H1 (cell line): Measurements from ENCODE around the gene USB1. TPM values are rescaled to one million over a fixed set of nuclear protein-coding genes. Genes with fewer than 3 reads are reported as not detected.

ENCODE experiments used
- CTCF ChIA-PET: fragments of 300-600 bp; sonication (Branson Sonifier 250); formaldehyde crosslinking; loops from one replicate; lab custom pipeline; 2021; ENCODE audit not compliant: partially characterized antibody; lab: Charles Lee
- POLR2A ChIA-PET: fragments of 300-600 bp; sonication (Branson Sonifier 250); formaldehyde crosslinking; loops from one replicate; lab custom pipeline; 2021; ENCODE audit warnings: inconsistent platforms; ENCODE audit not compliant: partially characterized antibody; lab: Charles Lee
- DNase-seq, 2 experiments: peaks; one replicate each; pipeline versions ENCODE4 v3.0.0 to v3.0.0-alpha.2; 2010 to 2022; ENCODE audit warnings: low spot score in 2 of 2, low read depth in 1 of 2, mixed read lengths in 1 of 2
- FAIRE-seq: peaks from 2 replicates; lab custom pipeline; 2011; peaks lifted over from hg19 to GRCh38; lab: Jason Lieb, UNC
- H2AFZ ChIP-seq: 2 replicates; pipeline ENCODE4 v1.8.1; 2012; ENCODE audit warnings: low read length, inconsistent platforms
- H2AK5ac ChIP-seq: 2 replicates; pipeline ENCODE4 v1.6.1; 2013; ENCODE audit warnings: low read depth, low read length
- H2BK120ac ChIP-seq: replicated peaks from 2 replicates; pipeline ENCODE3; 2013; ENCODE audit warnings: low read depth, low read length, inconsistent platforms
- H2BK12ac ChIP-seq: 2 replicates; pipeline ENCODE4 v1.6.1; 2013; ENCODE audit warnings: low read depth, low read length
- H2BK15ac ChIP-seq: 2 replicates; pipeline ENCODE4 v1.6.1; 2013; ENCODE audit warnings: low read length
- H2BK20ac ChIP-seq: 2 replicates; pipeline ENCODE4 v1.6.1; 2013; ENCODE audit warnings: low read length
- H2BK5ac ChIP-seq: 2 replicates; pipeline ENCODE4 v1.6.1; 2013; ENCODE audit warnings: low read depth, low read length
- H3K14ac ChIP-seq: 2 replicates; pipeline ENCODE4 v1.6.1; 2013; ENCODE audit warnings: inconsistent platforms; ENCODE audit not compliant: insufficient read length
- H3K18ac ChIP-seq: 2 replicates; pipeline ENCODE4 v1.6.1; 2013; ENCODE audit warnings: low read length; ENCODE audit errors: extremely low read depth
- H3K23ac ChIP-seq: 2 replicates; pipeline ENCODE4 v1.6.1; 2013; ENCODE audit warnings: inconsistent platforms; ENCODE audit not compliant: insufficient read length
- H3K23me2 ChIP-seq: 2 replicates; pipeline ENCODE4 v1.6.1; 2013; ENCODE audit warnings: low read depth, low read length
- H3K27ac ChIP-seq: 2 replicates; pipeline ENCODE4 v1.6.1; 2011; ENCODE audit warnings: low read depth, low read length, inconsistent platforms
- H3K27me3 ChIP-seq, 4 experiments: replicated peaks in 1 of 4; 1 replicate in 1 of 4; 2 replicates in 3 of 4; pipeline versions ENCODE4 v1.6.1 to v1.8.1; 2011 to 2013; ENCODE audit warnings: low read length in 3 of 4, mild to moderate bottlenecking in 3 of 4, inconsistent platforms in 2 of 4, mixed read lengths in 2 of 4, moderate library complexity in 1 of 4; ENCODE audit not compliant: control insufficient read depth in 3 of 4, insufficient read depth in 3 of 4; ENCODE audit errors: extremely low read depth in 1 of 4
- H3K36me3 ChIP-seq, 4 experiments: 2 replicates each; pipeline versions ENCODE4 v1.6.1 to v1.8.1; 2011 to 2013; ENCODE audit warnings: mild to moderate bottlenecking in 4 of 4, low read length in 3 of 4, moderate library complexity in 2 of 4, control low read depth in 1 of 4, inconsistent platforms in 1 of 4; ENCODE audit not compliant: insufficient read depth in 4 of 4, control insufficient read depth in 2 of 4
- H3K4ac ChIP-seq: replicated peaks from 2 replicates; pipeline ENCODE3; 2013; ENCODE audit warnings: low read length, low read depth, mixed read lengths, inconsistent platforms; ENCODE audit not compliant: insufficient read length
- H3K4me1 ChIP-seq, 4 experiments: replicated peaks in 1 of 4; 1 replicate in 1 of 4; 2 replicates in 3 of 4; pipeline versions ENCODE4 v1.6.1 to v1.8.1; 2011 to 2013; ENCODE audit warnings: low read length in 3 of 4, inconsistent platforms in 2 of 4, mixed read lengths in 1 of 4; ENCODE audit not compliant: insufficient read depth in 4 of 4, control insufficient read depth in 3 of 4
- H3K4me2 ChIP-seq, 2 experiments: 2 replicates each; pipeline versions ENCODE4 v1.6.1 to v1.8.1; 2011 to 2013; ENCODE audit warnings: low read depth in 2 of 2, low read length in 2 of 2, control low read depth in 1 of 2, inconsistent platforms in 1 of 2, mild to moderate bottlenecking in 1 of 2; ENCODE audit not compliant: insufficient read depth in 1 of 2
- H3K4me3 ChIP-seq, 4 experiments: fragments of 200-600, 300-600 bp in 1 of 4; sonication (generic), shearing (Covaris generic), sonication (Bioruptor Twin) in 1 of 4; 2 replicates each; pipeline versions ENCODE4 v1.5.1 to v1.8.1; 2011 to 2016; ENCODE audit warnings: low read length in 4 of 4, low read depth in 3 of 4, control low read depth in 2 of 4, inconsistent platforms in 2 of 4, mild to moderate bottlenecking in 2 of 4, mixed read lengths in 1 of 4, moderate library complexity in 1 of 4; ENCODE audit not compliant: insufficient read depth in 2 of 4; ENCODE audit errors: extremely low read depth in 1 of 4
- H3K56ac ChIP-seq: replicated peaks from 2 replicates; pipeline ENCODE3; 2013; ENCODE audit warnings: low read depth, mild to moderate bottlenecking, mixed read lengths, low read length, inconsistent platforms; ENCODE audit not compliant: insufficient read length
- H3K79me1 ChIP-seq: 2 replicates; pipeline ENCODE4 v1.6.1; 2013; ENCODE audit warnings: low read depth, low read length, control low read depth
- H3K79me2 ChIP-seq, 2 experiments: 2 replicates each; pipeline versions ENCODE4 v1.6.1 to v1.8.1; 2012 to 2013; ENCODE audit warnings: low read length in 2 of 2, mild to moderate bottlenecking in 2 of 2, inconsistent platforms in 1 of 2; ENCODE audit not compliant: insufficient read depth in 2 of 2, control insufficient read depth in 1 of 2
- H3K9ac ChIP-seq, 4 experiments: replicated peaks in 1 of 4; 1 replicate in 1 of 4; 2 replicates in 3 of 4; pipeline versions ENCODE4 v1.6.1 to v1.8.1; 2011 to 2013; ENCODE audit warnings: low read depth in 3 of 4, low read length in 3 of 4, control low read depth in 2 of 4, mild to moderate bottlenecking in 2 of 4, moderate library complexity in 2 of 4, inconsistent platforms in 1 of 4; ENCODE audit errors: extremely low read depth in 1 of 4
- H3K9me3 ChIP-seq, 2 experiments: 2 replicates each; pipeline versions ENCODE4 v1.6.1 to v1.8.1; 2012 to 2013; ENCODE audit warnings: mild to moderate bottlenecking in 2 of 2, moderate library complexity in 2 of 2, control low read depth in 1 of 2, inconsistent platforms in 1 of 2, low read depth in 1 of 2, low read length in 1 of 2, mixed read lengths in 1 of 2; ENCODE audit not compliant: insufficient read depth in 2 of 2
- H4K20me1 ChIP-seq, 2 experiments: replicated peaks in 1 of 2; 2 replicates each; pipeline versions ENCODE3 to v1.8.1; 2011 to 2013; ENCODE audit warnings: inconsistent platforms in 2 of 2, low read length in 2 of 2, mild to moderate bottlenecking in 1 of 2; ENCODE audit not compliant: insufficient read depth in 2 of 2, control insufficient read depth in 1 of 2
- H4K5ac ChIP-seq: 2 replicates; pipeline ENCODE4 v1.6.1; 2013; ENCODE audit warnings: low read length, low read depth, mixed read lengths, inconsistent platforms; ENCODE audit not compliant: insufficient read length
- H4K8ac ChIP-seq: 2 replicates; pipeline ENCODE4 v1.8.0; 2013; ENCODE audit warnings: mild to moderate bottlenecking, moderate library complexity, low read length, inconsistent platforms; ENCODE audit not compliant: insufficient read depth; ENCODE audit errors: extremely low read depth
- H4K91ac ChIP-seq: replicated peaks from 2 replicates; pipeline ENCODE3; 2013; ENCODE audit warnings: low read length, mixed read lengths, inconsistent platforms; ENCODE audit not compliant: insufficient read length
- BACH1 ChIP-seq: IDR thresholded peaks from 2 replicates; pipeline ENCODE4 v1.6.1; 2012; ENCODE audit warnings: low read length, improper control_type of control experiment
- CBX8 ChIP-seq: fragments of 300-800, 300-1000 bp; sonication (generic); IDR thresholded peaks from 2 replicates; pipeline ENCODE4 v1.7.1; 2016; ENCODE audit warnings: low read depth, low read length, borderline replicate concordance
- EGR1 ChIP-seq: IDR thresholded peaks from 2 replicates; pipeline ENCODE4 v1.6.1; 2011; ENCODE audit warnings: low read depth, low read length, borderline replicate concordance
- HDAC2 ChIP-seq, 2 experiments: fragments of 300-600 bp in 1 of 2; sonication (generic) in 1 of 2; IDR thresholded peaks; 2 replicates each; pipeline ENCODE4 v1.6.1; 2011 to 2012; ENCODE audit warnings: low read depth in 2 of 2, low read length in 2 of 2, mild to moderate bottlenecking in 2 of 2, moderate library complexity in 2 of 2, borderline replicate concordance in 1 of 2, inconsistent platforms in 1 of 2
- KDM5A ChIP-seq: fragments of 200-600 bp; IDR thresholded peaks from 2 replicates; pipeline ENCODE4 v1.7.1; 2012; ENCODE audit warnings: mild to moderate bottlenecking, low read length, inconsistent platforms, mixed read lengths
- PHF8 ChIP-seq: fragments of 200-600 bp; sonication (generic); conservative IDR thresholded peaks from 2 replicates; pipeline ENCODE4 v1.7.1; 2012; ENCODE audit warnings: low read depth, mild to moderate bottlenecking, inconsistent platforms, low read length, moderate library complexity
- POU5F1 ChIP-seq: IDR thresholded peaks from 2 replicates; pipeline ENCODE4 v1.6.1; 2011; ENCODE audit warnings: low read depth, mild to moderate bottlenecking, low read length, moderate library complexity
- RAD21 ChIP-seq, 2 experiments: IDR thresholded peaks in 1 of 2; conservative IDR thresholded peaks in 1 of 2; 2 replicates each; pipeline ENCODE4 v1.6.1; 2011; ENCODE audit warnings: low read depth in 2 of 2, low read length in 2 of 2, improper control_type of control experiment in 1 of 2, inconsistent platforms in 1 of 2, mild to moderate bottlenecking in 1 of 2, moderate library complexity in 1 of 2
- RFX5 ChIP-seq: IDR thresholded peaks from 2 replicates; pipeline ENCODE4 v1.6.1; 2011; ENCODE audit warnings: low read depth, low read length, improper control_type of control experiment, borderline replicate concordance
- SIX5 ChIP-seq: IDR thresholded peaks from 2 replicates; pipeline ENCODE4 v1.6.1; 2011; ENCODE audit warnings: mild to moderate bottlenecking, low read depth, low read length
- TBP ChIP-seq: IDR thresholded peaks from 2 replicates; pipeline ENCODE4 v1.6.1; 2011; ENCODE audit warnings: low read depth, low read length, improper control_type of control experiment
- TEAD4 ChIP-seq: IDR thresholded peaks from 2 replicates; pipeline ENCODE4 v1.6.1; 2012; ENCODE audit warnings: low read depth, low read length, inconsistent platforms, mixed read lengths
- WGBS, 2 experiments: shearing (Covaris generic) in 1 of 2; methylation state at CpG; one replicate each; pipeline versions ENCODE4 v1.1.6 to v1.1.7; 2013 to 2015; ENCODE audit warnings: low lambda C conversion rate in 2 of 2, mixed read lengths in 2 of 2, inconsistent platforms in 1 of 2, low coverage in 1 of 2, missing lambda C conversion rate in 1 of 2; ENCODE audit not compliant: insufficient replicate concordance in 2 of 2, insufficient coverage in 1 of 2, insufficient read length in 1 of 2; ENCODE audit errors: extremely low coverage in 1 of 2, missing lambda C conversion rate in 1 of 2; 5-methylcytosine and 5-hydroxymethylcytosine counted together
- polyA plus RNA-seq, 7 experiments: library from polyadenylated mRNA; depleted of rRNA in 3 of 7; stranded (reverse) in 5 of 7; unstranded in 2 of 7; fragments of >200 nt in 5 of 7; fragments of 200-250 nt in 2 of 7; gene quantifications; 1 replicate in 5 of 7; 2 replicates in 1 of 7; 4 replicates in 1 of 7; pipeline versions ENCODE4 v1.2.1 to v1.2.3, GENCODE V29; 2011 to 2013; ENCODE audit warnings: missing spikeins in 2 of 7, mixed read lengths in 2 of 7
- total RNA-seq: library from RNA; stranded (reverse); fragmentation: NEBNext Ultra II Directional; extraction: Animal tissue kit (Norgen Biotek cat#: 25700); gene quantifications from 2 replicates; pipeline ENCODE4 v1.2.1, GENCODE V29; 2021
- TF ChIP-seq, protein P1 (sequence below): IDR thresholded peaks from 2 replicates; pipeline ENCODE4 v1.6.1; 2012; ENCODE audit warnings: inconsistent platforms

Gene USB1
- total and polyA plus RNA-seq, 2 of the 8 experiments (the other 6 are each of a cell fraction or from before 2014, with no cell fraction given): 65.4 to 75.9 TPM

DNA sequence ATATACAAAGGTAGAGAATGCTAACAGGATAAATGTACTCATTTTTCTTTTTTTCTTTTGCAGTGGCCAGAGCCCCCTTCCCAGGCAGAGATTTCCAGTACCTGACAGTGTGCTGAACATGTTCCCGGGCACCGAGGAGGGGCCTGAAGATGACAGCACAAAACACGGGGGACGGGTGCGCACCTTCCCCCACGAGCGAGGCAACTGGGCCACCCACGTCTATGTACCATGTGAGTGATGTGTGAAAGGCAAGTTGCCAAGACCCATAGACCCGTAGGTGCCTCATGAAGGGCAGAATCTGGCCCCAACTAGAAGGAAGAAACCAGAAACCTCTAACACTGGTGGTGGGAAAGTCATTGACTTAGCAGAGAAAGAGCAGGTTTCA lies 1.2 kb downstream of the USB1 start:
- Histone ChIP-seq H2AK5ac (no peak overlapping the region), H3K9me3 (no peaks in the 10 kb centered on the region), H3K27ac (no peak overlapping the region), H3K9ac (no peak overlapping the region), H3K18ac (no peak overlapping the region), H2BK120ac (no peak overlapping the region), H3K27me3 (peaks cover 0 to 3% (median 0%) of the 10 kb centered on the region in 4 experiments; a peak in 2 of 7 replicates), H3K4me1 (peaks cover 5 to 8% (median 7%) of the 10 kb centered on the region in 4 experiments; a peak in 6 of 7 replicates), H3K79me2 (peaks cover 0 to 3% of the 10 kb centered on the region in 2 experiments; a peak in 1 of 4 replicates), H3K4ac (no peak overlapping the region), H3K4me2 (peak overlapping the region in 1 of 2 experiments; percentile 79; a peak in 1 of 4 replicates), H2AFZ (no peak overlapping the region), H3K23ac (no peak overlapping the region), H4K5ac (no peak overlapping the region), H3K79me1 (no peaks in the 10 kb centered on the region), H2BK12ac (no peak overlapping the region), H4K20me1 (peaks cover 0 to 3% of the 10 kb centered on the region in 2 experiments), H4K8ac (no peak overlapping the region), H2BK5ac (no peak overlapping the region), H2BK20ac (no peak overlapping the region), H3K56ac (no peak overlapping the region), H3K36me3 (peaks cover 0 to 15% (median 8%) of the 10 kb centered on the region in 4 experiments; a peak in 5 of 8 replicates), H3K4me3 (no peak overlapping the region), H3K23me2 (peaks cover 7% of the 10 kb centered on the region), H4K91ac (no peak overlapping the region), H2BK15ac (no peak overlapping the region), H3K14ac (no peak overlapping the region)
- 95% methylated on average over 9 of the region's 9 CpGs; no CpG with 5 or more reads in 1 of the 2 experiments for WGBS, 2 experiments
- ChIA-PET CTCF (interaction anchor here (0.7 to 26.3 kb wide), 7 partner anchors 8 to 279 kb away, joined by 3 to 305 read pairs (median 4); no protein-coding TSS in a partner anchor), POLR2A (interaction anchor here (1.5 to 1.6 kb wide), 2 partner anchors 16 to 24 kb away, joined by 5 read pairs; partner anchors contain the start of gene MMP15)
- FAIRE-seq (no peak), DNase-seq (no peak)
- TF ChIP-seq TEAD4 (no peak), CBX8 (no peak), RAD21 (IDR thresholded peaks at IDR 0.05 in 1 of 2, conservative IDR thresholded peaks at IDR 0.05 in 1 of 2; ENCODE audit: low read depth in 2 of 2, low read length in 2 of 2) (no peak), SIX5 (no peak), KDM5A (no peak), PHF8 (no peak), TBP (no peak), RFX5 (no peak), BACH1 (no peak), POU5F1 (no peak), EGR1 (no peak), HDAC2 (IDR thresholded peaks at IDR 0.05; ENCODE audit: borderline replicate concordance in 1 of 2, low read depth in 2 of 2, low read length in 2 of 2) (no peak)
- TF ChIP-seq, protein P1, sequence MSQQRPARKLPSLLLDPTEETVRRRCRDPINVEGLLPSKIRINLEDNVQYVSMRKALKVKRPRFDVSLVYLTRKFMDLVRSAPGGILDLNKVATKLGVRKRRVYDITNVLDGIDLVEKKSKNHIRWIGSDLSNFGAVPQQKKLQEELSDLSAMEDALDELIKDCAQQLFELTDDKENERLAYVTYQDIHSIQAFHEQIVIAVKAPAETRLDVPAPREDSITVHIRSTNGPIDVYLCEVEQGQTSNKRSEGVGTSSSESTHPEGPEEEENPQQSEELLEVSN: no peak
